HG02840 (cell line): ENCODE data around the gene PERM1.

Source experiments
- ATAC-seq: cut with Tn5 transposase; IDR thresholded peaks from one replicate; pipeline ENCODE4 v1.9.1; 2021; ENCODE audit warnings: mild to moderate bottlenecking, moderate library complexity, moderate number of reproducible peaks; ENCODE audit not compliant: unreplicated experiment, low FRiP score

PERM1 gene

DNA sequence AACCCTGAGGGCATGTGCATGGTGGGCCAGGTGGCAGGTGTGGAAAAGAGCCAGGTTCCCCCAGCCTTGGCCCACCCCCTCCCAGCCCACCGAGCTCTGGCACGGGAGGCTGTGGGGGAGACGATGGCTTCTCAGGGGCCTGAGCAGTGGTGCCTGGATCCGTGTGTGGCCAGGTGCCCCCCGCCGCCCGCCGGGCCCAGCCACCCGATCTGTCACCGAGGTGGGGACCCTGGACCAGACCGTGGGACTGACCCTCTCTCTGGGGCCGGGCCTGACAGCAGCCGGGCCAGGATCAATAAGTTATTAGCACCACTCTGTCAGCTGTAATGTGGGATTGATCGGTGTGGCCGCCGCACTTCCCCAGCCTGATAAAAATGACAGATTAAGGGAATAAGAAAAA, 44.4 kb downstream of the PERM1 start:
- ATAC-seq: no peak

DNA sequence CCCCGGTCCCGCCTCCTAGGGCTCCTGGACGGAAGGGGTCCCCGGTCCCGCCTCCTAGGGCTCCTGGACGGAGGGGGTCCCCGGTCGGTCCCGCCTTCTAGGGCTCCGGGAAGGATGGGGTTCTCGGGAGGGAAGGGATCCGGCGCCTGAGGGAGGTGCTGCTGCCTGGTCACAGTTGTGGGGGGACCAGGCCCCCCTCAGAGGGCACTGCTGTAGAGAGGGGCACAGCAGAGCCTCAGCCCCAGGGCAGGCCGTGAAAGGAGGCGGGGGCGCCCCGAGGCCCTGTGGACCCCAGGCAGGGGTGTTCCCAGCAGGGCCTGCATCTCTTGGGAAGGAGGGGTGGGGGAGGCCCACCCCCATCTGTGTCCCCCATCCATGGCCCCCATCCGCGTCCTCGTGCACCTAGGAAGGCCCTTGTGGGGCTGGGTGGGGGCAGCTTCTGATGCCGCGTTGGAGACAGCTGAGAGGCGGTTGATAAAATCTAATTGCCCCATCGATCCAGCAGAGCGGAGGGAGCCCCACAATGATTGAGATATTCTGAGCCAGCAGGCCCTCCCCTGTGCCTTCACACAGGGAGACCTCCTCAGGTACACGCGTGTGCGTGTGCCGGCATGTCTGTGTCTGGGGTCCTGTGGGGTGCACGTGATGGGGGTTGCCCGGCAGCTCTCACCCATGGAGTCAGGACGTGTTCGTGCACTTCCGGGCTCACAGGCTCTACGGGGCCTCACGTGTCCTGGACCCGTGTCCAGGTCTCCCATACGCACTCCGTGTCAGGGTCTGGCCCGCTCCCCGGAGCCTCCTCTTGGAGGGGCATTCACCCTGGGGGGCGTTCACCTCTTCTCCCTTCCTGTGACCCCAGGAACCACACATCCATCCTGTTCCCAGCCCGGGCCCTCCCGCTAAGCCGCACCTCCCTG, 45.3 kb downstream of the PERM1 start:
- ATAC-seq: no peak

DNA sequence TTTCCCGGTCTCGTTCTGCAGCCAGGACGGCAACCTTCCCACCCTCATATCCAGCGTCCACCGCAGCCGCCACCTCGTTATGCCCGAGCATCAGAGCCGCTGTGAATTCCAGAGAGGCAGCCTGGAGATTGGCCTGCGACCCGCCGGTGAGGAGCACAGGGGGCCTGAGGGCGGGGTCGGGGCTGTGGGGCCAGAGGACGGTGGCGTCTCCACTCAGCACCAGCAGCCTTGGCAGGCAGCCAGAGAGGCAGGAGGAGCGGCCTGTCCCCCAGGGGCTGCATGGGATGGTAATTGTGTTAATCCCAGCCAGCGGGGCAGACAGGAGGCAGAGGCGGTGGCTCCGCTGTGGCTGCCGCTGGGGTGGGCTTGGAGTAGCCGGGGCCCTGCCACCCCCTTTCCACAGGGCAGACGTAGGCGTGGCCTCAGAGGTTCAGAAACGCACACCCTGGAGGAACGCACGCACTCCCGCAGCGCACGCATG, 46.1 kb downstream of the PERM1 start:
- no peak for ATAC-seq

DNA sequence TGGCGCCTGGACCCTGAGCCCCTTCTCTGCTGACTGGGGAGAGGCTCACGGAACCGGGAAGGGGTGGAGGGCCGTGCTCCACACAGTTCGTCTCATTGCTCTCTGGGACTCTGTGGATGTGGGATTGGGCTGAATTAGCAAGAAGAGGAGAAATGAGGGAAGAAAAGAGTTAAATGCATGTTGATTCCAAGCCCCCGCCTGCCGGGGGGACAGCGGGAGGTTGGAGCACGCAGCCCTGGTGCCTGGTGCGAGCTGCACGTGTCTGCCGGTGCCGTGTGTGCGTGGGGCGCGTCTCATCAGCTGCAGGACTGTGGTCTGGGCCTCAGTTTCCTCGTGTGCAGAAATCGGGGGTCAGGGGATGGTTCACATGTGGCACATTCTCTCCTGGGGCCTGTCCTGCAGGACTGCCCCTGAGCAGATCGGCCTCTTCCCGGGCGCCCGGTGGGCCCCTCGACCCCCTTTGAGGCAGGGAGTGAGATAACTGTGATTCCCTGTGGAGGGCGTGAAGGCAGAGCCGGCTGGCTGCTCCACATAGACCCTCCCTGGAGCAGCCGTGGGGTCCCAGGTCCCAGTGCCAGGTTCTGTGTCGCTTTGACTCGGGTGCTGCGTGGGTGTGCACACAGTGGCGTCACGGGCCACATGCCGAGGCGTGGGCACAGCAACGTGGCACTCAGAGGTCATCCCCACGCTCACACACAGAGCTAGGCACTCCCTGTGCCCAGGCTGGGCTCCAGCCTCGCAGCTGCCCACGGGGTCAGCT, 46.7 kb downstream of the PERM1 start:
- ATAC-seq: no peak

DNA sequence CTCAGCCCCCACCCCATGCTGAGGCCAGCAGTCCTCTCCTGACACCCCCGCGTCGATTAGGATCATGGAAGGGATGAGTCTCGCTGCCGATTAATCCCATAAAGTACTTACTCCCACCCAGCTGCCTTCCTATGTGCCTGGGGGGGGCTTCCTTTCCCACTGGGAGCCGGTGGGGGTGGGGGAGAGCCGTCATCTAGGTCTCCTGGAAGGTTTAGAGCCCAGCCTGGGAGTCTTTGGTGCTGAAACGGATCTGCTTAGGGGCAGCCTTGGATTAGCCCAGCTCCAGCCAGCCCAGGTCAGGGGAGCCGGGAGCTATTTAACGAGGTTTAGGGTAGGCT, 48.3 kb downstream of the PERM1 start:
- ATAC-seq: no peak

DNA sequence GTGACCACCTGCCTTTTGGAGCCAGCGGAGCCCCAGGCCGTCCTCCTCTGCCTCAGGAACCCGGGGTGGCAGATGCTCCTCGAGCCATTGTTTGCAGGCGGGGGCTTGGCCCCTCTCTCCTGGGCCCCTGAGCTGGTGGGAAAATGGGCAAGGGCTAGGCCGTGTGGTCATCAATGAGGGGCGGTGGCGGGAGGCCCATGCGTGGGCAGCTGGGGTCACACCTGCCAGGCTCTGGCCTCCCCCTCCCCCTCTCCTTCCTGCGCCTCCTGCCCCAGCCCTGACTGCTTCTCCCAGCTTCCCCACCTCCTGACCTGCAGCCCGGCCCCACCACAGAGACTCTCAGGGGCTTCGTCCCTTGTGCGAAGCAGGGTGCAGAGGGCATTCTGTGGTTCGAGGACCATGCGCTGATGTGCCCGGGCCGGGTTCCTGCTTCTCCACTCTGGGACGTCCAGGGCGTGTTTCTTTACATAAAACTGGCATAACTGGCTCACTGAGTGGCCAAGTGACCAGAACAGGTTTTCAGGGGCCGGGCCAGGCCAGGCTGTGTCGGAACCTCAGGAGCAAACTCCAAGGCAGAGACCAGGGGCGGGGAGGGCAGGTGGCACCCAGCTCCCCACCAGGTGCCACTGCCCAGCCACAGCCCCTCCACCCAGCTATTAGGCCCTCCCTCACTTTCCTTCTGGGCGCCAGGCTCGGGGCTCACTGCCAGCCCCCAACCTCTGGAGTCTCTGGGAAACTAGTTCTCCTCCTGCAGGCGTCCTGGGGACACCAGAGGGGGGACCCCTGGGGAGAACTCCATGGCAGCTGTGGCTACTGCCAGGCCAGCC, 48.9 kb downstream of the PERM1 start:
- no peak for ATAC-seq

DNA sequence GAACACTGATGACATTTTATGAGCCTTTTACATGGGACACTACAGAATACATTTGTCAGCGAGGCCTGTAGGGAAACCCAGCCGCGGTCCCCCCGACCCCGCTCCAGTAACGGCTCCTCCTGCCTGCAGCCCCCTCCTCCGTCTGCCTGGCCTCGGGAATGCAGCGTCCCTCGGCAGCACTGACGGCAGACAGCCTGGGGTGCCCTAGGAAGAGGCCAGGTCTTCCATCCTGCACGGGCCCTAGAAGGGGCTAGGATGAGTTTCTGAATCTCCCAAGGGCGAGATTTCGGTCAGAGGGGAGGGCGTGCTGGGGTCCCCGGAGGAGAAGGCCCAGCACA, 49.8 kb downstream of the PERM1 start:
- ATAC-seq: no peak

DNA sequence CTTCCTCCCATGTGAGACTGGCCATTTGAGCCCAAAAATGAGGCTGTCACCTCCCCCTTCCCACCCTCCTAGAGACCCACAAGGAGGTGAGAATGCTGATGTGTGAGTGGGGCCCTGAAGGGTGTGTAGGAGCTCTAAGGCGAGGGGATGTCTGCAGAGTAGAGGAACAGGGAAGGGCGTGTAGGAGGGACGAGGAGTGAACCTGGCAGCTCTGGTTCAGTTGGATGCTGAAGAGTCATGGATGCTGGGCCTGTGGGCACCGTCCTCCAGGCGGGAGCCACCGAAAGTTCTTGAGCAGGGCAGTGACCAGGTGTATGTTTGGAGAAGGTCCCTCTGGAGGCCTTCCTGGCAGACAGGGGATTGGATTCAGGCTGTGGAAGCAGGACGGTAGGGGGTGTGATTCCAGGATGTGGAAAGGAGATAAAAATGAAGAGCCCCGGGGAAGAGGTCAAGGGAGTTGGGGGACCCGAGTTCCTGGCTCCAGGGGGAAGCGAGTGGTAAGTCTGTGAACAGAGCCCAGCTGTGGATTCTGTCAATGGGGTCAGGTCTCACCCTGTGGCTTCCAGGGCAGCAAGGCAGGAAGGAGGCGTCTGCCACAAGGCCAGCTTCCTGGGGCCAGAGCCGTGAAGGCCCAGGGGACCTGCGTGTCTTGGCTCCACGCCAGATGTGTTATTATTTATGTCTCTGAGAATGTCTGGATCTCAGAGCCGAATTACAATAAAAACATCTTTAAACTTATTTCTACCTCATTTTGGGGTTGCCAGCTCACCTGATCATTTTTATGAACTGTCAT, 50.3 kb downstream of the PERM1 start:
- ATAC-seq: no peak

DNA sequence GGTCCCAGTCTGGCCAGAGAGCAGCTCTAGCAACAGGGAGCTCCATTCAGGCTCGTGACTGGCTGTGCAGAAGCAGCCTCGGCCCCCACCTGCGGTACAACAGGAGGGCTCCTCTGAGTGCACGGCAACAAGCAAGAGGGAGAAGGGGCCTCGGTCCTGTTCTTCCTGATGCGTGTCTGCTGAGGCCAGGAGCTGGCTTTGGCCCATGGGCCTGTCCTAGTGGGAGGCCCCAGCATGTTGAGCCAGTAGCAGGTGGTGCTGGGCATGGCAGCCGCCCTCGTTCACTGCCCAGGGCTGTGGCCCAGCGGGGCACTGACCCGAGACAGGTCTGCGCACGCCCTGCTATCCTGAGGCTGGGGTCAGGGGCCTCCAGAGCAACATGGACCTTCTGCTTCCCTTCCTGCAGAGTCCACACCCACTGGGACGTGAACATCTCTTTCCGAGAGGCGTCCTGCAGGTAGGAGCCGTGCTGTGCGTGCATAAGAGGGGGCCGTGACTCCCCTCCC, 51.2 kb downstream of the PERM1 start:
- no peak for ATAC-seq

DNA sequence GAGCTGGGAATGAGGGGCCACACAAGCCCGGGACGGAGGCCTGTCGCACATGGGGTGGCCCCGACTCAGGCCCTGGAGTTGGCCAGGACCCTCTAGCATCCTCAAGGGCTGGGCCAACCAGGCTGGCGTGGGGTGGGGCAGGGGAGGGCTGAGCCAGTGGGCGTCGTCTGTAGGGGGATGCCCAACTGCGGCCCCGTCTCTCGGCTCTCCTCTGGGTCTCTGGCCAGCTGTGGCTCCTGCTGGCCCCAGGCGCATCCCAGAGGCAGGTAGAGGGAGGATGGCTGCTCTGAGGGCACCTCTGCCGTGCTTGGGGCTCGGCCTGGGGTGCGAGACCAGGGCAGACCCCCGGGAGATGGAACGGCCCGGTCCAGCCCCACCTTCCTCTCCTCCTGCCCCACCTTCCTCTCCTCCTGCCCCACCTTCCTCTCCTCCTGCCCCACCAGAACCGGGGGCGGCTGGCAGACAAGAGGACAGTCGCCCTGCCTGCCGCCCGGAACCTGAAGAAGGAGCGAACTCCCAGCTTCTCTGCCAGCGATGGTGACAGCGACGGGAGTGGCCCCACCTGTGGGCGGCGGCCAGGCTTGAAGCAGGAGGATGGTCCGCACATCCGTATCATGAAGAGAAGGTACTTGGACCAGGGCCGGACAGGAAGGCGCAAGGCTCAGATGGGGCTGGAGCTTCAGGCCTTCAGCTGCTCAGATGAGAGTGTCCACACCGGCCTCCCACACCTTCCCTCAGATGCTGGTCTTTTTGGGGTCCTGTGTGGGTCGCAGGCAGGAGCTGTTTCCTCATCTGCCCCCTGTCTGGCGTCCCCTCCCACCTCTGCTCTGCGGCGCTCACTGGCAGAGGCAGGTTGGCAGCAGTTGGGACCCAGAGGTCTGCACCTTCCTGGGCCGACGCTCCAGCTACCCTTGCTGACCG, 51.9 kb downstream of the PERM1 start:
- no peak for ATAC-seq

DNA sequence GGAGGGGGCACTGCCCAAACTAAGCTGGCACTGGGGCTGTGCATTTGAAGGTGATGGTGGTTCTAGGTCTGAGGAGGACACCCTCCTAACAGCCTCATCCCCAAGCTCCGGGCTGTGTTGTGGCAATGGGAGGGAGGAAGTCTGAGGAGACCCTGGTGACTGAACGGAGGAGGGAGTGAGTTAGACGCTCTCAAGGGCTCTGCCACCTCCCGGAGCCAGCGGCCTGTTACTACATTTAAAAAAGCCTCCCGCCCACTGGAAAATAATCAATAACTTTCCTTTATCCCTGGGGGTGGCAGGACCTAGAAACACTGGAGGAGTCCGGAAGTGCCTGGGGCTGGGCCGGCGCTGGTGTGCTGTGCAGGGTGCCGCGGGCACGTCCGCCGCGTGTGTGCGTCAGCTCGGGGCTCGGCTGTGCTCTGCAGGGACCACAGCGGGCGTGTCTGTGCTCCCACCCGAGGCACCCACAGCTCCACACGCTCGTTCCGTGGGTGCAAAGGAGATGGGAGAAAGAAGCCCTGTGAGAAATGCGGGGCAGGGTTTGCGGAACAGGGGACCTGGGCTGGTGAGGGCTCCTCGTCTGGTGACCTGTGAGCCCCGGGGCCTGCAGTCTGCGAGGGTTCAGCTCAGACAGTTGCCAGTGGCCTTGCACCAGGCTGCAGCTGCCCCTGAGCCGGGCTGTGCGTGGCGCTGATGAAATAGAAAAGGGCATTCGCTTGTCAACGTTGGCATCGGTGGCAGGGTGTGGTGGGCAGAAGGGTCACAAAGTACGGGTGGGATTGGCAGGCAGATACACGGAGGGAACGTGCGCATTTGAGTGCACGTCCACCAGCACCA, 52.9 kb downstream of the PERM1 start:
- ATAC-seq: no peak

DNA sequence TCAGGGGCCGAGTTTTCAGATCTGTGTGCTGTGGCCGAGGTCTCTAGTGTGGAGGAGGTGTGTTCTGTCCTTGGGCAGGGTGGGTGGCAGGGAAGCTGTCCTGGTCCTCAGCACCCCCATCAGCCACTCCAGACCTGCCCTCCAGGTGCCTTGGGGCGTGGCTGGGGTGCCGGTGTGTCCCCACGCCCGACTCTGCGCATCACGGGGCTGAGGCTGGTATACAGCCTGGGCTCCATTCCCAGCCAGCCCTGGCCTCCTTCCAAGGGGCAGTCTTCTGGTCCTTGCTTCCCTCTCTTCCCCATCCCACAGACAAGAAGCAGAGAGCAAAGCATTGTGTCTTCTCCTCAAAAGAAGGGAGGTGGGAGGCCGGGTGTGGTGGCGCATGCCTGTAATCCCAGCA, 54.1 kb downstream of the PERM1 start:
- ATAC-seq: no peak

DNA sequence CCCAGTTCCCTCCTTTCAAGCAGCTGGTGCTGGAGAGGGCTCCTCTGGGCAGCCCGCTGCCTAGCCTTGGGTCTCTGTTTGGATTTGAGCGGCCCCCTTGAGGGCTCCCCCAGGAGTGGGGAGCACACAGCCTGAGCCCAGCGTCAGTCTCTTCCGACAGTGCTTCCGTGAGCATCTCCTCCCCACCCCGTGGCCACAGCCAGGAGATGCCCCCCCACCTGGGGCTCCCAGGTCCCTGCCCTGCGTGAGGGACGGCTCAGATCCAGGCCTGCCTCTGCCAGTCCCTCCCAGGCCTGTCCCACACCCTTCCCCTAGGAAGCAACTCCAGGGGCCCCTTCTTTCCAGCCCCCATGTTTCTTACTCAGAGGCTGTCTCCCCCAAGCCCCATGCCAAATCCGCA, 54.7 kb downstream of the PERM1 start:
- no peak for ATAC-seq

DNA sequence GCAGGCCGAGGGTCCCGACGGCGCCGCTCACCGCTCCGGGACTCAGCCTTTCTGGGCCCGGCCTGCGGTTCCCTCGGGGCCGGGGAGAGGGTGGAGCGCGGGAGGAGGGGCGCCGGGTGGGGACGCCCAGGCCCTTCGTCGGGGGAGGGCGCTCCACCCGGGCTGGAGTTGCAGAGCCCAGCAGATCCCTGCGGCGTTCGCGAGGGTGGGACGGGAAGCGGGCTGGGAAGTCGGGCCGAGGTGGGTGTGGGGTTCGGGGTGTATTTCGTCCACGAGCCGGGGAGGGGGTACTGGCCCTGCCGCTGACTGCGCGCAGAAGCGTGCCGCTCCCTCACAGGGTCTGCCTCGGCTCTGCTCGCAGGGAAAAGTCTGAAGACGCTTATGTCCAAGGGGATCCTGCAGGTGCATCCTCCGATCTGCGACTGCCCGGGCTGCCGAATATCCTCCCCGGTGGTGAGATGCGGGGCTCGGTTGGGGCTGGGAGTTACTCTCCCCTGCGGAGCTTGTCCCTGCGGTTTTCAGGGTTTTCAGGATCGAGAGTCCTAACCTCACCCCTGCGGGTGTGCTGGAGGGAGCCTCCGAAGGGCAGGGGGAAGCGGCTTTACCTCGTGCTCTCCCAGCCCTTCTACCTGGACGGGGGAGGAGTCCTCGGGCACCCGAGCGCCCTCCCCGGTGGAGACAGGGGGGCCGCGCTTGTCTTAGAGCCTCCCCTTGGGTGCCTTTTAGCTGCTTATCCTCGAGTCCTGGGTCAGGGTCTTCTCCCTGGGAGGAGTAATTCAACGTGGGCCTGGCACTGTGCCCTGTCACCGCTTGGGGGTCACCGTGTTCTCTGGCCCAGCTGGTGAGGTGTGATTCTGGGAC, 56.1 kb downstream of the PERM1 start:
- ATAC-seq: no peak
